GM18526 (cell line): ENCODE data around the gene LRRC47.
A peak's percentile ranks its signal among the peaks of the same experiment; 100 is the strongest.

ENCODE experiments used
- POLR2A ChIP-seq: IDR thresholded peaks from 3 replicates; pipeline ENCODE4 v1.6.1; 2011; ENCODE audit not compliant: insufficient read length; ENCODE audit errors: extremely low read depth

The LRRC47 gene

GRCh38 chr1:3796215-3797061, at the start of gene LRRC47:
Gene LRRC47 (minus strand): TSS chr1:3796498. CDS start chr1:3796476, 22 bp downstream.
- peak; percentile 82 for TF ChIP-seq POLR2A

GRCh38 chr1:3842912-3843311, 46.6 kb upstream of the LRRC47 start:
- TF ChIP-seq POLR2A, result no peak

GRCh38 chr1:3841491-3841890, 45.2 kb upstream of the LRRC47 start:
- TF ChIP-seq POLR2A, result no peak

- TF ChIP-seq POLR2A, result no peak
These were observed 42.5 kb upstream of the LRRC47 start for GRCh38 chr1:3838788-3839187.

GRCh38 chr1:3837685-3838084, 41.4 kb upstream of the LRRC47 start:
- no peak for TF ChIP-seq POLR2A

GRCh38 chr1:3837200-3837599, 40.9 kb upstream of the LRRC47 start:
- TF ChIP-seq POLR2A, result no peak

GRCh38 chr1:3836421-3836820, 40.1 kb upstream of the LRRC47 start:
- TF ChIP-seq POLR2A, result no peak

GRCh38 chr1:3834701-3835100, 38.4 kb upstream of the LRRC47 start:
- TF ChIP-seq POLR2A, result no peak

- TF ChIP-seq POLR2A, result no peak
These were observed 35.4 kb upstream of the LRRC47 start for GRCh38 chr1:3831689-3832088.

- no peak for TF ChIP-seq POLR2A
These were observed 32.1 kb upstream of the LRRC47 start for GRCh38 chr1:3828391-3828790.

- TF ChIP-seq POLR2A, result no peak
These were observed 31.6 kb upstream of the LRRC47 start for GRCh38 chr1:3827813-3828307.

- no peak for TF ChIP-seq POLR2A
These were observed 29.1 kb upstream of the LRRC47 start for GRCh38 chr1:3825356-3825755.

GRCh38 chr1:3824650-3825049, 28.4 kb upstream of the LRRC47 start:
- TF ChIP-seq POLR2A, result no peak

GRCh38 chr1:3822421-3822820, 26.1 kb upstream of the LRRC47 start:
- TF ChIP-seq POLR2A, result no peak

- TF ChIP-seq POLR2A, result no peak
These were observed 25.6 kb upstream of the LRRC47 start for GRCh38 chr1:3821908-3822307.

- no peak for TF ChIP-seq POLR2A
These were observed 25.1 kb upstream of the LRRC47 start for GRCh38 chr1:3821447-3821846.

GRCh38 chr1:3821004-3821403, 24.7 kb upstream of the LRRC47 start:
- no peak for TF ChIP-seq POLR2A
